ENCODE measurements around the gene SMOC1. TPM values are rescaled to one million over a fixed set of nuclear protein-coding genes. Genes with fewer than 3 reads are reported as not detected.

The SMOC1 gene
- total RNA-seq, 3 donors from 2014 or later = 2.9 to 32.6 (median 5.7) TPM

DNA sequence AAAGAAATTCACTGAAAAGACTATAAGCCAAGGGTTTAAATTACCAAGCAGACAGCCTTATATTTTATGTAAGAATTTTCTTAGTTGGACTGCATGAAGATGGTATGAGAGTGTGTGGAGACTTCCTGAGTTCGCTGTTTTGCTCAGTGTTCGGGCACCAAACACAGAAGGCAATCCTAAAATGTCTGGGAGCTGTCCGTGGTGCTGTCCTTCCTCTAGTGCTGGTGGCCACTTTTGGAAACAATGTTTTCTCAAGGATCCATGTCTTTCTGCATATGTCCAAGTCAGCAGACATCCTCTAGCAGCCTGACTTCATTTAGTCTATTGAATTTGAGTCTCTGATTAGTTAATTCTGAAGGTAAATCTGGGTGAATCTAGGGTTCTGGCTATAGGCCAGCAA lies 173.8 kb downstream of the SMOC1 start:
- H3K4me1 ChIP-seq = no peaks in the 10 kb centered on the region
- TF ChIP-seq POLR2A (IDR thresholded peaks at IDR 0.05) = no peak
- no peaks in the 10 kb centered on the region for H3K36me3 ChIP-seq
- H3K27ac ChIP-seq = no peak overlapping the region
- no peak for DNase-seq (ENCODE audit: low spot score in 2 of 2)
- no peaks in the 10 kb centered on the region for H3K9me3 ChIP-seq
- H3K4me3 ChIP-seq = no peak overlapping the region
- H3K27me3 ChIP-seq = peaks cover 0 to 3% of the 10 kb centered on the region in 2 donors
- intact Hi-C loops (cut with DNase I; ENCODE audit: low total_unique reads) = no loop called here

- DNase-seq (ENCODE audit: low spot score in 2 of 2) = no peak
- Histone ChIP-seq H3K4me3 (no peak overlapping the region), H3K27ac (no peak overlapping the region), H3K9me3 (no peaks in the 10 kb centered on the region), H3K27me3 (peaks cover 0 to 3% of the 10 kb centered on the region in 2 donors), H3K36me3 (no peaks in the 10 kb centered on the region), H3K4me1 (no peaks in the 10 kb centered on the region)
- intact Hi-C loops (cut with DNase I; ENCODE audit: low total_unique reads) = no loop called here
- no peak for TF ChIP-seq CTCF (IDR thresholded peaks at IDR 0.05)
- no peak for TF ChIP-seq POLR2A (IDR thresholded peaks at IDR 0.05)
- no peak for TF ChIP-seq POLR2AphosphoS5 (IDR thresholded peaks at IDR 0.05)
Observed at GRCh38 chr14:70057519-70058136, 178.4 kb downstream of the SMOC1 start.

- Histone ChIP-seq H3K4me1 (no peaks in the 10 kb centered on the region), H3K9me3 (no peaks in the 10 kb centered on the region), H3K4me3 (no peak overlapping the region), H3K36me3 (no peaks in the 10 kb centered on the region), H3K27me3 (peaks cover 0 to 3% of the 10 kb centered on the region in 2 donors), H3K27ac (no peak overlapping the region)
- TF ChIP-seq CTCF (IDR thresholded peaks at IDR 0.05) (no peak), POLR2AphosphoS5 (IDR thresholded peaks at IDR 0.05) (no peak), POLR2A (IDR thresholded peaks at IDR 0.05) (no peak)
- DNase-seq (ENCODE audit: low spot score in 2 of 2) = no peak
- intact Hi-C loops (cut with DNase I; ENCODE audit: low total_unique reads) = no loop called here
Observed at GRCh38 chr14:70059545-70059944, 180.3 kb downstream of the SMOC1 start.

- H3K36me3 ChIP-seq = no peaks in the 10 kb centered on the region
- TF ChIP-seq POLR2AphosphoS5 (IDR thresholded peaks at IDR 0.05) (no peak), CTCF (IDR thresholded peaks at IDR 0.05) (no peak), POLR2A (IDR thresholded peaks at IDR 0.05) (no peak)
- H3K9me3 ChIP-seq = no peaks in the 10 kb centered on the region
- H3K4me1 ChIP-seq = no peaks in the 10 kb centered on the region
- H3K27ac ChIP-seq = no peak overlapping the region
- DNase-seq (ENCODE audit: low spot score in 2 of 2) = no peak
- intact Hi-C loops (cut with DNase I; ENCODE audit: low total_unique reads) = no loop called here
- H3K4me3 ChIP-seq = no peak overlapping the region
- no peaks in the 10 kb centered on the region for H3K27me3 ChIP-seq
Observed at GRCh38 chr14:70061108-70061507, 181.9 kb downstream of the SMOC1 start.

DNA sequence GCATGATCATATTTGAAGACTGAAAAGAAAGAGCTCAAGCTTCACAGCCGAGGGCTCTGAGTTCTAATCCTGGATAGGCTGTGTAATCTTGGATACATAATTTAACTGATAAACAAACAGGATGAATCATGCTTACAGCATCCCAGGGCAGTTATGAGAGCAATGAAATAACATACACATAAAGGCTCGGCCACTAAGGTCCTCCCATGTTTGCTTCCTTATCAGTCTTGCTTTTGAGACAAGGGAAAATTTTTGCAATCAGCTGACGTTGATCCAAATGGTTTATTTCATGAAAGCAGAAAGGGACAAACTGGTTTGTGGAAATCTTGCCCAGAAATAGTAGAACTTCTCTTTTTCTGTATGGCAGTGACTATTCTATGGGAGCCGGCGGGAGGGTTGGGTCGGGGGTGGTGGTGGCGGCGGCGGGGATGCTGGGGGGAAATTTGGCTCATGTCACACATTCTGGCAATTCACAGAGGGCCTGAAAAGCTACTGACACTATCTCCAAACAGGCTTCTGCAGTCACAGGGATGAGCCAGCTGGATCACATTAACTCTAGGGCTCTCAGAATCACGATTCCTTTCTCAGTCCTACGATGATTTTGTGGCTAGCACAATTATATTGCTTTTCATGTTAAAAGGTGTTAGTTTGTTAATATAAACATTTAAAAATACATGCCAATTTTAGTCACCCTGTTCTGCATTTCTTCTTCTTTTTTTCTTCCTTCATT lies 185.1 kb downstream of the SMOC1 start:
- TF ChIP-seq POLR2AphosphoS5 (IDR thresholded peaks at IDR 0.05) = no peak
- TF ChIP-seq POLR2A (IDR thresholded peaks at IDR 0.05) = no peak
- TF ChIP-seq CTCF (IDR thresholded peaks at IDR 0.05) = no peak
- no peak for DNase-seq (ENCODE audit: low spot score in 2 of 2)
- intact Hi-C loops (cut with DNase I; ENCODE audit: low total_unique reads) = no loop called here
- H3K4me1 ChIP-seq = no peaks in the 10 kb centered on the region
- H3K9me3 ChIP-seq = no peaks in the 10 kb centered on the region
- H3K27me3 ChIP-seq = no peaks in the 10 kb centered on the region
- no peak overlapping the region for H3K27ac ChIP-seq
- no peaks in the 10 kb centered on the region for H3K36me3 ChIP-seq
- no peak overlapping the region for H3K4me3 ChIP-seq
